GM12873 (cell line): Measurements from ENCODE around the gene PIK3AP1.

Source experiments
- CTCF ChIP-seq: IDR thresholded peaks from 2 replicates; pipeline ENCODE4 v1.5.1; 2012; ENCODE audit warnings: low read depth, mild to moderate bottlenecking, moderate library complexity, low read length, control low read depth; ENCODE audit not compliant: insufficient read depth; ENCODE audit errors: missing control alignments

PIK3AP1 gene

GRCh38 chr10:96683710-96684109 is 36.6 kb downstream of the PIK3AP1 start:
- TF ChIP-seq CTCF, result no peak

- no peak for TF ChIP-seq CTCF
Observed at GRCh38 chr10:96683065-96683464, 37.2 kb downstream of the PIK3AP1 start.

GRCh38 chr10:96681524-96681923 is 38.8 kb downstream of the PIK3AP1 start:
- TF ChIP-seq CTCF, result no peak

GRCh38 chr10:96678725-96679124 is 41.6 kb downstream of the PIK3AP1 start:
- no peak for TF ChIP-seq CTCF

- no peak for TF ChIP-seq CTCF
Observed at GRCh38 chr10:96676272-96677112, 43.8 kb downstream of the PIK3AP1 start.

GRCh38 chr10:96675846-96676245 is 44.5 kb downstream of the PIK3AP1 start:
- TF ChIP-seq CTCF, result no peak

GRCh38 chr10:96673318-96674099 is 46.8 kb downstream of the PIK3AP1 start:
- TF ChIP-seq CTCF, result no peak
